Natural killer cell (primary cell): ENCODE results near the gene MYH7. TPM values are rescaled to one million over a fixed set of nuclear protein-coding genes. Genes with fewer than 3 reads are reported as not detected.
"Not testable (repeated sequence)": the region's sequence is repeated elsewhere in the genome, so short reads cannot be mapped to it uniquely, and the experiment has no call there.

Experiments used
- ATAC-seq, 3 donors: fragments of 150-1000 bp in 2 of 3; fragments of 200-7000 bp in 1 of 3; cut with Tn5 transposase; 1 replicate in 1 of 3; 2 replicates in 2 of 3; pipeline ENCODE4 v1.10.0; 2021; ENCODE audit warnings: mild to moderate bottlenecking in 2 of 3, moderate library complexity in 2 of 3
- DNase-seq, 2 donors: peaks; one replicate each; pipeline versions ENCODE4 v3.0.0 to v3.0.0-alpha.2; 2013 to 2021; ENCODE audit warnings: mixed read lengths in 1 of 2
- H3K27ac ChIP-seq: one replicate; pipeline ENCODE4 v1.5.1; 2013; ENCODE audit warnings: mild to moderate bottlenecking, low read length
- H3K27me3 ChIP-seq: one replicate; pipeline ENCODE4 v1.6.1; 2013; ENCODE audit warnings: low read length; ENCODE audit not compliant: control insufficient read depth, insufficient read depth
- H3K36me3 ChIP-seq: one replicate; pipeline ENCODE4 v1.6.1; 2013; ENCODE audit warnings: low read length; ENCODE audit not compliant: control insufficient read depth, insufficient read depth
- H3K4me1 ChIP-seq: one replicate; pipeline ENCODE4 v1.6.1; 2013; ENCODE audit warnings: low read length; ENCODE audit not compliant: control insufficient read depth, insufficient read depth
- H3K4me3 ChIP-seq: one replicate; pipeline ENCODE4 v1.5.1; 2013; ENCODE audit warnings: low read length
- H3K9me3 ChIP-seq: one replicate; pipeline ENCODE4 v1.6.1; 2013; ENCODE audit warnings: low read length; ENCODE audit not compliant: control insufficient read depth, insufficient read depth
- H3K27ac Mint-ChIP-seq, 2 donors: one replicate each; pipeline ENCODE4 v1.8.0; 2022; ENCODE audit warnings: mild to moderate bottlenecking in 2 of 2, mixed read lengths in 2 of 2, moderate library complexity in 1 of 2
- H3K27me3 Mint-ChIP-seq, 2 donors: one replicate each; pipeline ENCODE4 v1.8.0; 2022; ENCODE audit warnings: low read depth in 2 of 2, mixed read lengths in 2 of 2
- H3K36me3 Mint-ChIP-seq: one replicate; pipeline ENCODE4 v1.8.0; 2022; ENCODE audit warnings: mixed read lengths
- H3K4me1 Mint-ChIP-seq, 2 donors: one replicate each; pipeline ENCODE4 v1.8.0; 2022; ENCODE audit warnings: mixed read lengths in 2 of 2
- H3K4me3 Mint-ChIP-seq: one replicate; pipeline ENCODE4 v1.8.0; 2022; ENCODE audit warnings: mild to moderate bottlenecking, moderate library complexity, mixed read lengths
- H3K9me3 Mint-ChIP-seq, 2 donors: one replicate each; pipeline ENCODE4 v1.8.0; 2022; ENCODE audit warnings: mixed read lengths in 2 of 2
- WGBS: methylation state at CpG from one replicate; pipeline ENCODE4 v1.1.7; 2013; ENCODE audit warnings: missing lambda C conversion rate; ENCODE audit not compliant: insufficient coverage; 5-methylcytosine and 5-hydroxymethylcytosine counted together
- intact Hi-C: fragments of 100-400 bp; cut with micrococcal nuclease; formaldehyde crosslinking; loops from one replicate; pipeline ENCODE4 v1.14.2; 2022
- total RNA-seq, 4 donors: library from RNA; stranded (reverse); fragments of 120-200 nt in 1 of 4; gene quantifications; one replicate each; pipeline versions ENCODE4 v1.2.3 to v1.2.4, GENCODE V29; 2013 to 2022
- TF ChIP-seq, protein P1 (sequence below): fragments of 200-600 bp; IDR thresholded peaks from one replicate; pipeline ENCODE4 v1.8.0; 2022; ENCODE audit warnings: antibody characterized with exemption

MYH7 gene
- total RNA-seq, 3 donors from 2014 or later (not counting 1 experiment from before 2014, with no cell fraction given): not detected

DNA sequence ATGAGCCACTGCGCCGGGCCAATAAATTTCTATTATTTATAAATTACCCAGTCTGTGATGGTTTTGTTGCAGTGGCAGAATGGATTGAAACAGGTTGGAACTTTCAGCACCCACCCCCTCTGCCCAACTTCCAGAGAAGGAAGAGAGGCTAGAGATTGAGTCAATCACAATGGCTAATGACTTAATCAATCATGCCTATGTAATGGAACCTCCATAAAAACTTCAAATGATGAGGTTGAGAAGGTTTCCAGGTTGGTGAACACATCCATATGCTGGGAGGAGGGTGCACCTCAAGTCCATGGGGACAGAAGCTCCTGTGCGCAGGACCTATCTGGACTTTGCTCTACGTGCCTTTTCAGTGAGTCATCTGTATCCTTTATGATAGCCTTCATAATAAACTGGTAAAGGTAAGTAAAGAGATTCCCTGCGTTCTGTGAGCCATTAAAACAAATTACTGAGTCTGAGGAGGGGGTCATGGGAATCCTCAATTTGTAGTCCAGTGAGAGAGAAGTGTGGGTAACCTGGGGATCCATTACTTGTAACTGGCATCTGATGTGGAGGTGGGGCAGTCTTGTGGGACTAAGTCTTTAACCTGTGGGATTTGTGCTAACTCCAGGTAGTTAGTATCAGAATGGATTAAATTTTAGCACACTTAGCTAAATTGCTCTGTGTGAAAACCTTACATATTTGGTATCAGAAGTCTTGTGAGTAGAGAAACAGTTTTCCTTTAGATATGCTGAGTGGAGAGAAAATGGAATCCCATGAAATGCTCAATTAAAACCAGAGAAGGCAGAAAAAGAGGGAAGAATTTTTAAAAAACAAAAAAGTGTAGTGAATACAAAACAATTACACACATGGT is 22.4 kb upstream of the MYH7 start:
- intact Hi-C loops: no loop called here
- TF ChIP-seq, protein P1, sequence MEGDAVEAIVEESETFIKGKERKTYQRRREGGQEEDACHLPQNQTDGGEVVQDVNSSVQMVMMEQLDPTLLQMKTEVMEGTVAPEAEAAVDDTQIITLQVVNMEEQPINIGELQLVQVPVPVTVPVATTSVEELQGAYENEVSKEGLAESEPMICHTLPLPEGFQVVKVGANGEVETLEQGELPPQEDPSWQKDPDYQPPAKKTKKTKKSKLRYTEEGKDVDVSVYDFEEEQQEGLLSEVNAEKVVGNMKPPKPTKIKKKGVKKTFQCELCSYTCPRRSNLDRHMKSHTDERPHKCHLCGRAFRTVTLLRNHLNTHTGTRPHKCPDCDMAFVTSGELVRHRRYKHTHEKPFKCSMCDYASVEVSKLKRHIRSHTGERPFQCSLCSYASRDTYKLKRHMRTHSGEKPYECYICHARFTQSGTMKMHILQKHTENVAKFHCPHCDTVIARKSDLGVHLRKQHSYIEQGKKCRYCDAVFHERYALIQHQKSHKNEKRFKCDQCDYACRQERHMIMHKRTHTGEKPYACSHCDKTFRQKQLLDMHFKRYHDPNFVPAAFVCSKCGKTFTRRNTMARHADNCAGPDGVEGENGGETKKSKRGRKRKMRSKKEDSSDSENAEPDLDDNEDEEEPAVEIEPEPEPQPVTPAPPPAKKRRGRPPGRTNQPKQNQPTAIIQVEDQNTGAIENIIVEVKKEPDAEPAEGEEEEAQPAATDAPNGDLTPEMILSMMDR: no peak
- H3K9me3 Mint-ChIP-seq: no peaks in the 10 kb centered on the region
- ATAC-seq: no peak
- H3K36me3 Mint-ChIP-seq: no peaks in the 10 kb centered on the region
- H3K4me3 Mint-ChIP-seq: no peak overlapping the region
- peaks cover 29 to 48% of the 10 kb centered on the region in 2 donors for H3K27me3 Mint-ChIP-seq
- no peak overlapping the region for H3K27ac ChIP-seq
- H3K36me3 ChIP-seq: no peaks in the 10 kb centered on the region
- 86% methylated on average over 3 of the region's 5 CpGs for WGBS
- no peak overlapping the region for H3K4me3 ChIP-seq
- no peak for DNase-seq
- H3K4me1 Mint-ChIP-seq: no peaks in the 10 kb centered on the region
- peaks cover 14% of the 10 kb centered on the region for H3K27me3 ChIP-seq
- H3K9me3 ChIP-seq: no peaks in the 10 kb centered on the region
- no peaks in the 10 kb centered on the region for H3K4me1 ChIP-seq
- H3K27ac Mint-ChIP-seq: no peak overlapping the region

DNA sequence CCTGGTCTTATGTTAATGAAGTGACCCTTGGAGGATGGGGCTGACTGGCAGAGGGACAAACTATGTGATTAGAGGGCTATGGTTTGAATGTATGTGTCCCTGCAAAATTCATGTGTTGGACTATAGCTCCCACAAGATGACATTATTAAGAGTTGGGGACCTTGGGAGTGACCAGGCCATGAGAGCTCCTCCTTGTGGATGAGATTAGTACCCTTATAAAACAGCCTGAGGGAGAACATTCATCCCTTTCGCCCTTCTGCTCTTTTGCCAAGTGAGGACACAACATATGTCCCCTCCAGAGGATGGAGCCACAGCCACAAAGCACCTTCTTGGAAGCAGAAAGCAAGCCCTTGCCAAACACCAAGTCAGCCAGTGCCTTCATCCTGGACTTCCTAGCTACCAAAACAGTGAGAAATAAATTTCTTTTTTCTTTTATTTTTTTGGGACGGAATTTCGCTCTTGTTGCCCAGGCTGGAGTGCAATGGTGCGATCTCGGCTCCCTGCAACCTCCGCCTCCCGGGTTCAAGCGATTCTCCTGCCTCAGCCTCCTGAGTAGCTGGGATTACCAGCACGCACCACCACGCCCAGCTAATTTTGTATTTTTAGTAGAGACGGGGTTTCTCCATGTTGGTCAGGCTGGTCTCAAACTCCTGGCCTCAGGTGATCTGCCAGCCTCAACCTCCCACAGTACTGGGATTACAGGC is 21.6 kb upstream of the MYH7 start:
- peaks cover 31 to 48% of the 10 kb centered on the region in 2 donors for H3K27me3 Mint-ChIP-seq

DNA sequence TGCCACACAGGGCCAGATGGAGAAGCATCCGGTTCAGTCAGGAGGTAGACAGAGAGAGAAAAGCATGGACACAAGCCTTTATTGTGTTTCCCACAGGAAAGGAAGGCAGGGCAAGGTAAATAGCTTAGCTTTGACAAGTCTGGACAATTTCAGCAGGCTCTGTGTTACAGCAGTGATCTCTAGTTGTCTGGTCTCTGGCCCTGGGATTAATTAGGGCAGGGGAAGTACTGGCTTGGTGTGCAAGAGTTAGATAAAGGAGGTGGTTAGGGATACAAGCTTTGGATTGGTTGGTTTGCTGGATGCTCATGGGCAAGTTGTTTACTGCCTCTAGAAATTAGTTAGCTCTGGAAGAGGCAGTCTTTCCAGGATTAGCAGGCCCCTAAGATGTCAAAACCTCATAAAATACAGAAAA is 19.0 kb upstream of the MYH7 start:
- Histone ChIP-seq H3K27me3 (peaks cover 8% of the 10 kb centered on the region), H3K36me3 (no peaks in the 10 kb centered on the region), H3K9me3 (no peaks in the 10 kb centered on the region), H3K27ac (no peak overlapping the region), H3K4me1 (no peaks in the 10 kb centered on the region), H3K4me3 (no peak overlapping the region)
- H3K27ac Mint-ChIP-seq: no peak overlapping the region
- intact Hi-C loops: no loop called here
- TF ChIP-seq, protein P1: no peak
- H3K4me1 Mint-ChIP-seq: no peaks in the 10 kb centered on the region
- H3K36me3 Mint-ChIP-seq: no peaks in the 10 kb centered on the region
- no peaks in the 10 kb centered on the region for H3K9me3 Mint-ChIP-seq
- no peak for DNase-seq
- no peak overlapping the region for H3K4me3 Mint-ChIP-seq
- 15% methylated on average over 1 of the region's 1 CpG for WGBS
- H3K27me3 Mint-ChIP-seq: peaks cover 30 to 39% of the 10 kb centered on the region in 2 donors
- no peak for ATAC-seq

More for the DNA sequence above, 21.6 kb upstream of the MYH7 start:
- H3K36me3 Mint-ChIP-seq, H3K27ac ChIP-seq, H3K4me1 ChIP-seq, H3K4me3 ChIP-seq, H3K9me3 ChIP-seq, H3K9me3 Mint-ChIP-seq, intact Hi-C loops, ATAC-seq, H3K36me3 ChIP-seq, H3K27ac Mint-ChIP-seq, H3K4me3 Mint-ChIP-seq, DNase-seq, H3K4me1 Mint-ChIP-seq: not testable (repeated sequence)
- 92% methylated on average over 10 of the region's 11 CpGs for WGBS
- peaks cover 14% of the 10 kb centered on the region for H3K27me3 ChIP-seq

DNA sequence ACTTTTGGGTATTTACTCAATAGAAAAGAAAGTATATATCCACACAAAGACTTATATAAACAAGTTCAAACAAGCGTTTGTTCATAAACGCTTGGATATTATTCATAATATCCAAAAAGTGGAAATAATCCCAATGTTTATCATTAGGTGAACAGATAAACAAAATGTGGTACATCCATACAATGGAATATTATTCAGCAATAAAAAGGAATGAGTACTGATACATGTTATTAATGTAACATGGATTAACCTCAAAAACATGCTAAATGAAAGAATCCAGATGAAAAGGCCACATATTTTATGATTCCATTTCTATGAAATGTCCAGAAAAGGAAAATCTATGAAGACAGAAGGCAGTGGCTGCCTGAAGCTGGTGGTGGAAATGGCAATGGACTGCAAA is 16.8 kb upstream of the MYH7 start:
- TF ChIP-seq, protein P1: no peak
- H3K36me3 ChIP-seq: no peaks in the 10 kb centered on the region
- intact Hi-C loops: no loop called here
- no peaks in the 10 kb centered on the region for H3K4me1 Mint-ChIP-seq
- DNase-seq (no peak), ATAC-seq (no peak)
- no peaks in the 10 kb centered on the region for H3K9me3 Mint-ChIP-seq
- no peak overlapping the region for H3K4me3 Mint-ChIP-seq
- H3K36me3 Mint-ChIP-seq: no peaks in the 10 kb centered on the region
- WGBS: no CpG with 5 or more reads among the region's 2 CpGs
- no peak overlapping the region for H3K27ac ChIP-seq
- H3K9me3 ChIP-seq: no peaks in the 10 kb centered on the region
- no peaks in the 10 kb centered on the region for H3K4me1 ChIP-seq
- H3K27me3 ChIP-seq: peaks cover 2% of the 10 kb centered on the region
- H3K27ac Mint-ChIP-seq: no peak overlapping the region
- H3K27me3 Mint-ChIP-seq: peaks cover 29 to 36% of the 10 kb centered on the region in 2 donors
- no peak overlapping the region for H3K4me3 ChIP-seq
